Measurements from ENCODE around the gene ZNF526. TPM values are rescaled to one million over a fixed set of nuclear protein-coding genes. Genes with fewer than 3 reads are reported as not detected.

ZNF526 gene
- total RNA-seq, 1 donor from 2014 or later, result 17.3 TPM

DNA sequence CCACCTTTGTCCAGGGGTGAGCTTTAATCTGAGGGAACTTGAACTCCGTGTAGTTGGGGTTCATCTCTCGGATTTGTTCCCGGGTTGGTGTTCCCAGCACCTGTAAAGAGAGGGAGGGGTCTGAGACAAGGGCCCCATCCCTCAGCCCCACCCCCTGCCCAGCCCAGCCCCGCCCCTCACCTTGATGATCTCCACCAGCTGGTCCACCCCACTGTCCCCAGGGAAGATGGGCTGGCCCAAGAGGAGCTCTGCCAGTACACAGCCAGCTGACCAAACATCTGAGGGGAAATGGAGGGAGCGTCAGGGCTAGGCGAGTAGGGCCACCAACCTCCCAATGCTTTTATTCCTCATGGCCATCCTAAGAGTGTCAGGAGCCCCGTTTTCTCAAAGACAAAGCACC is 13.0 kb downstream of the ZNF526 start:
- Mint-ChIP-seq H3K4me1 (ENCODE audit: low read depth) (peaks cover 5% of the 10 kb centered on the region), H3K4me3 (ENCODE audit: low read depth) (no peak overlapping the region), H3K27ac (no peak overlapping the region), H3K9me3 (no peaks in the 10 kb centered on the region), H3K36me3 (ENCODE audit: low read depth) (peaks cover 86% of the 10 kb centered on the region), H3K27me3 (ENCODE audit: low read depth) (no peaks in the 10 kb centered on the region)
- intact Hi-C loops (cut with micrococcal nuclease), result no loop called here
- DNase-seq (ENCODE audit: low spot score), result no peak

- H3K4me1 Mint-ChIP-seq (ENCODE audit: low read depth), result peaks cover 5% of the 10 kb centered on the region
- no peak for DNase-seq (ENCODE audit: low spot score)
- H3K4me3 Mint-ChIP-seq (ENCODE audit: low read depth), result no peak overlapping the region
- H3K9me3 Mint-ChIP-seq, result no peaks in the 10 kb centered on the region
- no peaks in the 10 kb centered on the region for H3K27me3 Mint-ChIP-seq (ENCODE audit: low read depth)
- no peak overlapping the region for H3K27ac Mint-ChIP-seq
- intact Hi-C loops (cut with micrococcal nuclease), result no loop called here
- peaks cover 79% of the 10 kb centered on the region for H3K36me3 Mint-ChIP-seq (ENCODE audit: low read depth)
Observed at GRCh38 chr19:42233678-42234292, 13.7 kb downstream of the ZNF526 start.

DNA sequence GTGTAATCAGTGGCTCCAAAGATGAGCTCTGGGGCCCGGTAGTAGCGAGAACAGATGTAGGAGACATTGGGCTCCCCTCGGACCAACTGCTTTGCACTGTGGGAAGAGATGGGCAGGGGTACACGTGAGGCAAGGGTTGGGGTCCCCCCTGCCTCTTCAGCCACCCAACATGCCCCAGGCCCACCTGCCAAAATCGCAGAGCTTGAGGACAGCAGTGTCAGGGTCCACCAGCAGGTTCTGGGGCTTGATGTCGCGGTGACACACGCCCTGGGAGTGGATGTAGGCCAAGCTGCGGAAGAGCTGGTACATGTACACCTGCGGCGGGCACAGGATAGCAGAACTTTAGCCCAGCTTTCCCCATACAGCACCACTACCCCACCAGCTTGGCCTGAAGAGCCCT is 14.3 kb downstream of the ZNF526 start:
- H3K4me1 Mint-ChIP-seq (ENCODE audit: low read depth), result peaks cover 6% of the 10 kb centered on the region
- no peak overlapping the region for H3K4me3 Mint-ChIP-seq (ENCODE audit: low read depth)
- no peaks in the 10 kb centered on the region for H3K27me3 Mint-ChIP-seq (ENCODE audit: low read depth)
- DNase-seq (ENCODE audit: low spot score), result no peak
- peaks cover 79% of the 10 kb centered on the region for H3K36me3 Mint-ChIP-seq (ENCODE audit: low read depth)
- intact Hi-C loops (cut with micrococcal nuclease), result no loop called here
- H3K9me3 Mint-ChIP-seq, result no peaks in the 10 kb centered on the region
- H3K27ac Mint-ChIP-seq, result no peak overlapping the region

DNA sequence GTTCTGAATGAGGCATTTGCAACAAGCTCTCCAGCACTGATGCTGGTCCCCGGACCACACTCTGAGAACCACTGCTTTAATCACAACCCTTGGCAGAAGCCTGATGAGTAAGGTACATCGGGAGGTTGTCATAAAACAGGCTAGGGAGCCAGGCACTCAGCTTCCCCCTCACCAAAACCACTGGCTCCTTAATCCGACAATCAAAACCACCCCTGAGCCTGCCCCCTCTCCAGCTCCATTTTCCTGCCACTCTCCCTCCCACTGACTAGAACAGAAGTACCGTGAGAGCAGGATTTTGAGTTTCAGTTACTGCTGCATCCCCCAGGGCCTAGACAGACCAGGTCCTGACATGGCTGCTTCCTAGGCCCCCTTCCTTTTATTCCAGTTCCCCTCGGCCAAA is 15.1 kb downstream of the ZNF526 start:
- H3K4me3 Mint-ChIP-seq (ENCODE audit: low read depth), result no peak overlapping the region
- peaks cover 79% of the 10 kb centered on the region for H3K36me3 Mint-ChIP-seq (ENCODE audit: low read depth)
- intact Hi-C loops (cut with micrococcal nuclease), result no loop called here
- no peak for DNase-seq (ENCODE audit: low spot score)
- H3K4me1 Mint-ChIP-seq (ENCODE audit: low read depth), result peaks cover 6% of the 10 kb centered on the region
- no peak overlapping the region for H3K27ac Mint-ChIP-seq
- H3K9me3 Mint-ChIP-seq, result no peaks in the 10 kb centered on the region
- no peaks in the 10 kb centered on the region for H3K27me3 Mint-ChIP-seq (ENCODE audit: low read depth)

- no peak for DNase-seq (ENCODE audit: low spot score)
- H3K4me1 Mint-ChIP-seq (ENCODE audit: low read depth), result peaks cover 23% of the 10 kb centered on the region
- H3K27me3 Mint-ChIP-seq (ENCODE audit: low read depth), result no peaks in the 10 kb centered on the region
- intact Hi-C loops (cut with micrococcal nuclease), result loop anchor here (5.0 kb wide), 1 partner anchor 183 kb away; no protein-coding TSS in a partner anchor
- H3K4me3 Mint-ChIP-seq (ENCODE audit: low read depth), result no peak overlapping the region
- no peaks in the 10 kb centered on the region for H3K9me3 Mint-ChIP-seq
- peaks cover 44% of the 10 kb centered on the region for H3K36me3 Mint-ChIP-seq (ENCODE audit: low read depth)
- H3K27ac Mint-ChIP-seq, result no peak overlapping the region
Observed at GRCh38 chr19:42239544-42240220, 19.6 kb downstream of the ZNF526 start.

GRCh38 chr19:42241279-42241678 is 21.2 kb downstream of the ZNF526 start:
- intact Hi-C loops (cut with micrococcal nuclease), result loop anchor here (5.0 kb wide), 1 partner anchor 181 kb away; no protein-coding TSS in a partner anchor

DNA sequence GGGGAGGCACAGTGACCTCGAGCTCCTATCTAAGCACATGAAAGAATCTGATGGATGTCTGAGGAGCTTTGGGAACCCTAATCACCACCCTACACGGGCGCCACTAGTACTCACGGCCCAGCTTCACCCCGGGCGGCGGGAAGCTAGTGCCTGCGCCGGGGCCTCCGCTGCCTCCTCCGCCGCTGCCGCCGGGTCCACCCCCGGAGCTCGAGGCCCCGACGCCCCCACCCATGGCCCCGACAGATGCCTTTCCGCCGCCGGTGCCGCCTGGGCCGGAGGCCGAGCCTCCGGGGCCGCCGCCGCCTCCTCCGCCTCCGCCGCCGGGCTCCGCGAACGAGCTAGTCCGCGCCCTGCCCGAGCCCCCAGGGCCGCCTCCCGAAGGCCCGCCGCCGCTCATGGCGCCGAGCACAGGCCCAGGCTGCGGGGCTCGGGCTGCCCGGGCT is 22.0 kb downstream of the ZNF526 start:
- Mint-ChIP-seq H3K36me3 (ENCODE audit: low read depth) (peaks cover 23% of the 10 kb centered on the region), H3K4me3 (ENCODE audit: low read depth) (peak overlapping the region; percentile 88), H3K4me1 (ENCODE audit: low read depth) (peaks cover 34% of the 10 kb centered on the region), H3K9me3 (no peaks in the 10 kb centered on the region), H3K27me3 (ENCODE audit: low read depth) (no peaks in the 10 kb centered on the region), H3K27ac (peak overlapping the region; percentile 83)
- DNase-seq (ENCODE audit: low spot score), result no peak
- intact Hi-C loops (cut with micrococcal nuclease), result loop anchor here (1.0 to 5.0 kb wide), 3 partner anchors 22 to 180 kb away; partner anchors contain the start of genes POU2F2 and ZNF526

More at GRCh38 chr19:42241279-42241678, 21.2 kb downstream of the ZNF526 start:
- H3K27ac Mint-ChIP-seq, result peak overlapping the region; percentile 26
- peaks cover 32% of the 10 kb centered on the region for H3K4me1 Mint-ChIP-seq (ENCODE audit: low read depth)
- peaks cover 28% of the 10 kb centered on the region for H3K36me3 Mint-ChIP-seq (ENCODE audit: low read depth)
- peak overlapping the region; percentile 88 for H3K4me3 Mint-ChIP-seq (ENCODE audit: low read depth)
- H3K9me3 Mint-ChIP-seq, result no peaks in the 10 kb centered on the region
- no peaks in the 10 kb centered on the region for H3K27me3 Mint-ChIP-seq (ENCODE audit: low read depth)
- no peak for DNase-seq (ENCODE audit: low spot score)

GRCh38 chr19:42242512-42243409 is 22.6 kb downstream of the ZNF526 start, which contains the start of gene GSK3A:
Gene GSK3A (minus strand): TSS chr19:42242602. CDS start chr19:42242465, 137 bp downstream.
- intact Hi-C loops (cut with micrococcal nuclease), result loop anchor here (1.0 to 5.0 kb wide), 4 partner anchors 12 to 180 kb away; partner anchors contain the start of genes POU2F2 and ZNF526
- H3K27me3 Mint-ChIP-seq (ENCODE audit: low read depth), result no peaks in the 10 kb centered on the region
- peak within 1 kb of the TSS; percentile 88 for H3K4me3 Mint-ChIP-seq (ENCODE audit: low read depth)
- peaks cover 22% of the 10 kb centered on the region for H3K36me3 Mint-ChIP-seq (ENCODE audit: low read depth)
- peak; percentile 95 for DNase-seq (ENCODE audit: low spot score)
- H3K27ac Mint-ChIP-seq, result peak within 1 kb of the TSS; percentile 93
- peaks cover 34% of the 10 kb centered on the region for H3K4me1 Mint-ChIP-seq (ENCODE audit: low read depth)
- H3K9me3 Mint-ChIP-seq, result no peaks in the 10 kb centered on the region

DNA sequence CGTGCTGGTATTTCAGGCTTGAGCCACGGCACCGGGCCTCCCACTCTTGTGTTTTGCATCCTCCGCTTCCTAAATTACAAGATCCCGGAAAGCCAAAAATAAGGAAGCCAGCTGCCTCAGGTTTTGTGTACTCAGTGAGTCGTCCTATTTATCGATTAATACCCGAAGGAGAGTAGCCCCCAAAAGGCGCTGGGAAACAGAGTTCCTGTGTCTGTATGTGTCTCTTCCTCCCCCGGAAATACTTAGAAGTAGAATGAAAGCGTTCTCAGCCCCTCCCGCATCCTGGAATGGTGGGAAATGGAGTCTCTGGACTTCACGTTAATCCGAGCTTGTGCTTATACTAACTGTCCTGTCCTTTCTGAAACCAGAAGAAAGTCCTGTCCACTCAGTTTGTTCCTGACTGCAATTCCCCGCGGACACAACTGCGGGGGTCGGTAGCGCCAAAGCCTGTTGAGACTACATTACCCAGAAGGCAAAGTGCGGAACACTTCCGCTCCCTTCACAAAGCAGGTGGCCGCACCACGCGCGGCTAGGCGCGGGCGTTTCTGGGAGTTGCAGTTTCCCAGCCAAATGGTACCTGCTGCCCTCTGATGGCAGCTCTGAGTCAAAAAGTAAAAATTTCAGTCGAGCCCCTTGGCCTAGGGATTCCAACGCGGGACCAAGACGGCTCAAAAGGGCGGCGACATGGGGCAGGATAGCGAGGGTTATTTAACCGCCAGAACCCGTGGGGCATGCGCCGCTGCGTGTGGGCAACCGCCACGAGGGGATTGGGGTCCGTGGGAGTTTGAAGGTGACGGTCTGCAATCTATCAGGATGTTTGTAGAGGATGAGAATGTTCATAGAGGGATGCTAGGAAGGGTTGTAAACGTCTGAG is 24.5 kb downstream of the ZNF526 start:
- H3K4me1 Mint-ChIP-seq (ENCODE audit: low read depth), result peaks cover 32% of the 10 kb centered on the region

DNA sequence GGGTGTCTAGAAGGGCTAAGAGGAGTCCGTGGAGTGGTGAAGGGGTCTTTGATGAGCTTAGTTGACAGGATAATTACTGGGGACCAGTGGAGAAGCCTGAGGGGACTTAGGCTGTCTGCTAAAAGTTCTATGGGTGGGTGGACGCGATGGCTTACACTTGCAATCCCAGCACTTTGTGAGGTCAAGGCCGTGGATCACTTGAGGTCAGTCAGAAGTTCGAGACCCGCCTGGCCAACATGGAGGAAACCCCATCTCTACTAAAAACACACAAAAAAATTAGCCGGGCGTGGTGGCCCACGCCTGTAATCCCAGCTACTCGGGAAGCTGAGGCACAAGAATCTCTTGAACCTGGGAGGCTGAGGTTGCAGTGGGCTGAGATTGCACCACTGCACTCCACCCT is 25.1 kb downstream of the ZNF526 start:
- no peak for DNase-seq (ENCODE audit: low spot score)
- Mint-ChIP-seq H3K9me3 (no peaks in the 10 kb centered on the region), H3K4me1 (ENCODE audit: low read depth) (peaks cover 27% of the 10 kb centered on the region), H3K27me3 (ENCODE audit: low read depth) (no peaks in the 10 kb centered on the region), H3K36me3 (ENCODE audit: low read depth) (peaks cover 8% of the 10 kb centered on the region), H3K4me3 (ENCODE audit: low read depth) (peak overlapping the region; percentile 88), H3K27ac (peak overlapping the region; percentile 89)
- intact Hi-C loops (cut with micrococcal nuclease), result loop anchor here (2.0 kb wide), 1 partner anchor 136 kb away; no protein-coding TSS in a partner anchor

More for the DNA sequence above, 24.5 kb downstream of the ZNF526 start:
- H3K27ac Mint-ChIP-seq, result peak overlapping the region; percentile 89
- no peaks in the 10 kb centered on the region for H3K9me3 Mint-ChIP-seq
- peak; percentile 92 for DNase-seq (ENCODE audit: low spot score)
- peak overlapping the region; percentile 88 for H3K4me3 Mint-ChIP-seq (ENCODE audit: low read depth)
- H3K27me3 Mint-ChIP-seq (ENCODE audit: low read depth), result no peaks in the 10 kb centered on the region
- intact Hi-C loops (cut with micrococcal nuclease), result loop anchor here (1.0 to 5.0 kb wide), 5 partner anchors 24 to 178 kb away; partner anchors contain the start of gene MEGF8
- peaks cover 15% of the 10 kb centered on the region for H3K36me3 Mint-ChIP-seq (ENCODE audit: low read depth)

DNA sequence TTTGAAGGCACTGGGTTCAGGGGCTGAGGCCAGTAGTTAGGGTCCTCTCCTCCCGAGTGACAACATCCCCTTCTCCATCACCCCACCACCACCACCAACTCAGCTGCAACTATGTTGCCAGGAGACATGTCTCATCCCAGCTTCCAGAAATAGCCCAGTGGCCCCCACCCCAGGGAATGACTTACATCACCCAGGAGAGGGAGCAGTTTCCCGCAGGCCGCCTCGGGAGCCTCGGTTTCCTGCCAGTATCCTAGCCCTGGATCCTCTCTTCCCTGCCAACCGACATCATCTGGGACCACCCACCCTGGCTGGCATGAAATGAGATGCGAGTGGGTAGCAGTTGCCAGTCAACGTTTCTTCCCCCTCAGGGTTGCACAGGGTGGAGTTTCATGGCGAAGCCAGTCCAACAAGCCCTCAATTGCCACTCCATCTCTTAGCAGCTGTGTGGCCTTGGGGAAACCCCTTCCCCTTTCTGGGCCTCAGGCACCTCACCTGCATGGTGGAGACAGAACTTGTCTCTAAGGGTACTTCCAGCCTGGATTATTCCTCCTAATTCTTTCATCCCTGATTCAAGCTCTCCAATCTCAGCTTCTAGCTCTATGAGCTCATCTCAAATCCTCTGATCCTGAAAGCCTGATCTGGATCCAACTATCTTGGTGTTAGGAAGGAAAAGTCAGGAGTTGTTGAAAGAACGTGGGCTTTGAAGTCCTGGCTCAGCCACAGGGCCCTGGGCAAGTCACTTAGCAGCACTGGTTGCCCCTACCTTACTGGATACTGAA is 26.2 kb downstream of the ZNF526 start:
- intact Hi-C loops (cut with micrococcal nuclease), result no loop called here
- peak overlapping the region; percentile 19 for H3K27ac Mint-ChIP-seq
- no peak overlapping the region for H3K4me3 Mint-ChIP-seq (ENCODE audit: low read depth)
- H3K9me3 Mint-ChIP-seq, result no peaks in the 10 kb centered on the region
- H3K4me1 Mint-ChIP-seq (ENCODE audit: low read depth), result peaks cover 18% of the 10 kb centered on the region
- H3K27me3 Mint-ChIP-seq (ENCODE audit: low read depth), result no peaks in the 10 kb centered on the region
- H3K36me3 Mint-ChIP-seq (ENCODE audit: low read depth), result peaks cover 3% of the 10 kb centered on the region
- no peak for DNase-seq (ENCODE audit: low spot score)

All from activated T-helper 2 cell treated with anti-CD3 and anti-CD28 coated beads, Interferon-gamma antibody, Interleukin-2, Interleukin-4, amounts not matched to agents 10 μg/mL and 5 μg/mL and 100 μg/mL, durations not matched to agents 14 hours and 24 hours and 36 hours (primary cell).